K562 (cell line): Measurements from ENCODE around the gene CCM2. TPM values are rescaled to one million over a fixed set of nuclear protein-coding genes. Genes with fewer than 3 reads are reported as not detected.

Experiments used
- ATAC-seq: fragments of 200-7000 bp; cut with Tn5 transposase; 3 replicates; pipeline ENCODE4 v1.9.1; 2020; ENCODE audit warnings: moderate library complexity
- BruUV-seq: library from RNA; stranded (reverse); fragments of 400-500 nt; replicated peaks from 2 replicates; lab custom pipeline; 2021; lab: Mats Ljungman, UMichigan
- CTCF ChIA-PET: fragments of 300-600 bp; formaldehyde crosslinking; extraction: SDS; loops from one replicate; lab custom pipeline; 2021; ENCODE audit warnings: low intra/inter-chr PET ratio; lab: Yijun Ruan, JAX
- POLR2A ChIA-PET: fragments of 300-600, 350-650 bp; sonication (Branson Sonifier 250); formaldehyde crosslinking; extraction: SDS; loops from one replicate; lab custom pipeline; 2021; ENCODE audit warnings: antibody characterized with exemption, inconsistent platforms; lab: Yijun Ruan, JAX
- DNase-seq, 4 experiments: peaks; one replicate each; pipeline versions ENCODE4 v3.0.0 to v3.0.0-alpha.2; 2011 to 2018; ENCODE audit warnings: low spot score in 3 of 4, mixed read lengths in 3 of 4; ENCODE audit errors: extremely low read depth in 1 of 4
- FAIRE-seq: peaks from 2 replicates; lab custom pipeline; 2011; peaks lifted over from hg19 to GRCh38; lab: Jason Lieb, UNC
- H2AFZ ChIP-seq: 2 replicates; pipeline ENCODE4 v1.6.0; 2011; ENCODE audit warnings: low read depth, low read length, control low read depth, inconsistent platforms
- H3K27ac ChIP-seq: fragments of 200-600 bp; 3 replicates; pipeline ENCODE4 v1.8.0; 2011; ENCODE audit warnings: low read depth, mild to moderate bottlenecking, control low read depth, inconsistent platforms, low read length, moderate library complexity, mixed read lengths; ENCODE audit errors: extremely low read depth
- H3K27me3 ChIP-seq, 2 experiments: fragments of 300-600 bp in 1 of 2; 2 replicates in 1 of 2; 3 replicates in 1 of 2; pipeline versions ENCODE4 v1.6.0 to v1.8.0; 2011; ENCODE audit warnings: inconsistent platforms in 2 of 2, low read length in 2 of 2, mild to moderate bottlenecking in 1 of 2, mixed read lengths in 1 of 2, moderate library complexity in 1 of 2; ENCODE audit not compliant: control insufficient read depth in 2 of 2, insufficient read depth in 2 of 2
- H3K36me3 ChIP-seq: fragments of 300-600 bp; 3 replicates; pipeline ENCODE4 v1.8.0; 2011; ENCODE audit warnings: mild to moderate bottlenecking, low read length, inconsistent platforms; ENCODE audit not compliant: control insufficient read depth, insufficient read depth
- H3K4me1 ChIP-seq, 2 experiments: fragments of 200-600 bp in 1 of 2; replicated peaks in 1 of 2; 2 replicates in 1 of 2; 3 replicates in 1 of 2; pipeline versions ENCODE4 v1.5.1 to v1.8.0; 2011; ENCODE audit warnings: inconsistent platforms in 2 of 2, low read length in 2 of 2, mild to moderate bottlenecking in 1 of 2, mixed read lengths in 1 of 2, moderate library complexity in 1 of 2; ENCODE audit not compliant: control insufficient read depth in 2 of 2, insufficient read depth in 2 of 2
- H3K4me2 ChIP-seq: 2 replicates; pipeline ENCODE4 v1.6.1; 2011; ENCODE audit warnings: low read length, control low read depth, inconsistent platforms, mixed read lengths; ENCODE audit not compliant: insufficient read depth
- H3K4me3 ChIP-seq: fragments of 200-600 bp; sonication (generic), shearing (Covaris generic); 2 replicates; pipeline ENCODE4 v1.5.1; 2016; ENCODE audit warnings: control low read depth, inconsistent platforms
- H3K79me2 ChIP-seq: fragments of 200-600 bp; 3 replicates; pipeline ENCODE4 v1.8.0; 2011; ENCODE audit warnings: low read length, inconsistent platforms; ENCODE audit not compliant: control insufficient read depth, insufficient read depth
- H3K9ac ChIP-seq, 2 experiments: 2 replicates each; pipeline versions ENCODE4 v1.6.0 to v1.6.1; 2011; ENCODE audit warnings: low read depth in 2 of 2, low read length in 2 of 2, control low read depth in 1 of 2, inconsistent platforms in 1 of 2, mild to moderate bottlenecking in 1 of 2, mixed read lengths in 1 of 2; ENCODE audit not compliant: insufficient read depth in 1 of 2
- H3K9me1 ChIP-seq: one replicate; pipeline ENCODE4 v1.6.0; 2011; ENCODE audit warnings: inconsistent platforms, mild to moderate bottlenecking, low read length, moderate library complexity; ENCODE audit not compliant: control insufficient read depth, insufficient read depth
- H3K9me3 ChIP-seq: replicated peaks from 2 replicates; pipeline ENCODE4 v1.5.1; 2011; ENCODE audit warnings: low read depth, low read length, inconsistent platforms; ENCODE audit not compliant: control insufficient read depth, insufficient read depth
- H4K20me1 ChIP-seq: replicated peaks from 2 replicates; pipeline ENCODE4 v1.6.1; 2011; ENCODE audit warnings: low read length, inconsistent platforms, mixed read lengths; ENCODE audit not compliant: control insufficient read depth, insufficient read depth
- ESRRA ChIP-seq: fragments of 450-650 bp; IDR thresholded peaks from 2 replicates; pipeline ENCODE4 v1.6.1; 2014; ENCODE audit warnings: low read depth, mild to moderate bottlenecking, moderate library complexity, borderline replicate concordance
- ESRRB ChIP-seq: fragments of 250-450 bp; sonication (Bioruptor Pico); IDR thresholded peaks from 2 replicates; pipeline ENCODE4 v1.5.0; 2020; ENCODE audit warnings: mild to moderate bottlenecking, moderate library complexity, borderline replicate concordance
- HINFP ChIP-seq: fragments of 450-650 bp; conservative IDR thresholded peaks from 2 replicates; pipeline ENCODE4 v1.6.1; 2016; ENCODE audit warnings: missing genetic modification characterization, low read depth, mild to moderate bottlenecking, control low read depth, missing compliant biosample characterization
- KLF1 ChIP-seq: fragments of 450-650 bp; IDR thresholded peaks from 2 replicates; pipeline ENCODE4 v1.6.1; 2016; ENCODE audit warnings: missing genetic modification characterization, missing compliant biosample characterization
- MNT ChIP-seq, 2 experiments: fragments of 450-650 bp; conservative IDR thresholded peaks; 2 replicates each; pipeline ENCODE4 v1.6.1; 2017; ENCODE audit warnings: mild to moderate bottlenecking in 2 of 2, moderate library complexity in 2 of 2
- NCOA6 ChIP-seq: fragments of 450-650 bp; IDR thresholded peaks from 2 replicates; pipeline ENCODE4 v1.6.1; 2017; ENCODE audit warnings: mild to moderate bottlenecking
- NEUROD1 ChIP-seq: fragments of 150-350 bp; IDR thresholded peaks from 2 replicates; pipeline ENCODE4 v1.6.1; 2014; ENCODE audit warnings: borderline replicate concordance, low read length, low read depth; ENCODE audit not compliant: partially characterized antibody
- REST ChIP-seq, 2 experiments: fragments of 450-650 bp; formaldehyde crosslinking in 1 of 2; IDR thresholded peaks; 2 replicates each; pipeline versions ENCODE4 v1.4.0 to v1.6.1; 2014 to 2020; ENCODE audit warnings: mild to moderate bottlenecking in 2 of 2, borderline replicate concordance in 1 of 2, low read depth in 1 of 2
- SOX6 ChIP-seq: fragments of 450-650 bp; IDR thresholded peaks from 2 replicates; pipeline ENCODE4 v1.6.1; 2014; ENCODE audit warnings: mild to moderate bottlenecking
- WGBS: fragments of 100-300 bp; shearing (Covaris generic); methylation state at CpG from one replicate; pipeline ENCODE4 v1.1.6; 2016; ENCODE audit warnings: low coverage, mixed read lengths; ENCODE audit not compliant: insufficient coverage; ENCODE audit errors: missing lambda C conversion rate; 5-methylcytosine and 5-hydroxymethylcytosine counted together
- in situ Hi-C: fragments of 300-500 bp; cut with MboI; formaldehyde crosslinking; loops from 4 replicates; pipeline ENCODE4 v1.15.0; 2018; ENCODE audit warnings: inconsistent platforms, mixed read lengths
- intact Hi-C: fragments of 100-400 bp; cut with micrococcal nuclease; formaldehyde crosslinking; loops from 2 replicates; pipeline ENCODE4 v1.14.2; 2022
- polyA plus RNA-seq, 8 experiments: library from polyadenylated mRNA; depleted of rRNA in 4 of 8; stranded (reverse) in 5 of 8; unstranded in 3 of 8; fragments of >200 nt; fragmentation: Nextera tagmentation in 2 of 8; fragmentation: Illumina TruSeq in 1 of 8; extraction: Ambion mirVana in 2 of 8; extraction: Trizol in 1 of 8; gene quantifications; 2 replicates each; pipeline versions ENCODE4 v1.2.1 to v1.2.3, GENCODE V29; 2011 to 2014; ENCODE audit warnings: inconsistent platforms in 1 of 8, missing spikeins in 1 of 8
- total RNA-seq, 7 experiments: library from RNA; depleted of rRNA in 6 of 7; stranded (reverse); fragments of >200 nt in 6 of 7; fragmentation: Illumina TruSeq in 2 of 7; extraction: Trizol in 2 of 7; gene quantifications; 2 replicates each; pipeline versions ENCODE4 v1.2.1 to v1.2.3, GENCODE V29; 2011 to 2021; ENCODE audit warnings: low replicate concordance in 1 of 7

The CCM2 gene
- total and polyA plus RNA-seq, 9 of the 15 experiments (the other 6 are each of a cell fraction or from before 2014, with no cell fraction given): 0.41 to 38.6 (median 25.9) TPM

- Histone ChIP-seq H3K4me1 (peaks cover 15 to 24% of the 10 kb centered on the region in 2 experiments), H3K27ac (peak overlapping the region; percentile 82), H2AFZ (no peak overlapping the region), H3K4me3 (peak overlapping the region; percentile 62), H3K9ac (peak overlapping the region; percentile 72 to 83), H3K79me2 (peaks cover 71% of the 10 kb centered on the region), H4K20me1 (peaks cover 7% of the 10 kb centered on the region), H3K4me2 (peak overlapping the region; percentile 91), H3K9me3 (no peaks in the 10 kb centered on the region), H3K9me1 (no peaks in the 10 kb centered on the region), H3K27me3 (no peaks in the 10 kb centered on the region), H3K36me3 (peaks cover 24% of the 10 kb centered on the region; the same call in 2 of the 3 replicates)
- intact Hi-C loops (no loop called here), in situ Hi-C loops (no loop called here)
- DNase-seq (peak; percentile 52 to 85 (median 64)), FAIRE-seq (peak; percentile 87), ATAC-seq (peak; percentile 31)
- ChIA-PET POLR2A (interaction anchor here (0.5 to 4.4 kb wide), 15 partner anchors 10 to 111 kb away, joined by 3 to 14 read pairs (median 3); partner anchors contain the start of gene TBRG4), CTCF (no interaction called here)
- BruUV-seq: TSS peak; percentile 52
- 1% methylated on average over 10 of the region's 10 CpGs for WGBS
- no peak for TF ChIP-seq ESRRB (CRISPR knock-in tag)
- TF ChIP-seq KLF1 (tag): no peak
- TF ChIP-seq REST (IDR thresholded peaks at IDR 0.05; ENCODE audit: borderline replicate concordance): no peak; the same call in 1 of the 2 replicates
- TF ChIP-seq REST (CRISPR knock-in tag; IDR thresholded peaks at IDR 0.05; ENCODE audit: low read depth): no peak
- no peak for TF ChIP-seq NEUROD1
- no peak for TF ChIP-seq HINFP (tag)
- TF ChIP-seq MNT (conservative IDR thresholded peaks at IDR 0.05): peak in 1 of 2 experiments; percentile 34; a peak in 1 of 4 replicates
- TF ChIP-seq SOX6: peak; percentile 76
- no peak; the same call in 1 of the 2 replicates for TF ChIP-seq ESRRA
- no peak for TF ChIP-seq NCOA6
These were observed 1.2 kb downstream of the CCM2 start for GRCh38 chr7:45001138-45001694.
